Thoracic aorta (tissue), 2 donors: Measurements from ENCODE around the gene GPC1. TPM values are rescaled to one million over a fixed set of nuclear protein-coding genes. Genes with fewer than 3 reads are reported as not detected.
"Not testable (repeated sequence)": the region's sequence is repeated elsewhere in the genome, so short reads cannot be mapped to it uniquely, and the experiment has no call there.

Experiments
- ATAC-seq: fragments of 150-250 bp; one replicate; pipeline ENCODE4 v1.8.0; 2017; ENCODE audit warnings: low read depth; ENCODE audit not compliant: insufficient number of reproducible peaks, low FRiP score
- DNase-seq: peaks from one replicate; pipeline ENCODE4 v3.0.0-alpha.2; 2020; ENCODE audit warnings: low spot score
- H3K27ac ChIP-seq, 2 donors: fragments of 200-600 bp; sonication (generic); 1 replicate in 1 of 2; 2 replicates in 1 of 2; pipeline ENCODE4 v1.5.1; 2016; ENCODE audit warnings: mild to moderate bottlenecking in 2 of 2, moderate library complexity in 2 of 2
- H3K27me3 ChIP-seq: fragments of 200-600 bp; sonication (generic); replicated peaks from 2 replicates; pipeline ENCODE4 v1.6.0; 2016; ENCODE audit warnings: mild to moderate bottlenecking; ENCODE audit not compliant: insufficient read depth
- H3K36me3 ChIP-seq: fragments of 200-600 bp; sonication (generic); one replicate; pipeline ENCODE4 v1.5.1; 2016
- H3K4me1 ChIP-seq, 2 donors: fragments of 200-600 bp; sonication (generic); 1 replicate in 1 of 2; 2 replicates in 1 of 2; pipeline versions ENCODE4 v1.5.1 to v1.6.0; 2016; ENCODE audit warnings: low read depth in 2 of 2, mild to moderate bottlenecking in 1 of 2; ENCODE audit not compliant: control insufficient read depth in 1 of 2
- H3K4me3 ChIP-seq: fragments of 200-600 bp; sonication (generic); 2 replicates; pipeline ENCODE4 v1.5.1; 2016; ENCODE audit warnings: mild to moderate bottlenecking
- H3K9me3 ChIP-seq: fragments of 200-600 bp; sonication (generic); 2 replicates; pipeline ENCODE4 v1.5.1; 2016
- total RNA-seq, 2 donors: library from RNA; depleted of rRNA; stranded (reverse); fragments of >200 nt; gene quantifications; one replicate each; pipeline versions ENCODE4 v1.1.0 to v1.2.3, GENCODE V29; 2016
- TF ChIP-seq, protein P1 (sequence below): fragments of 200-600 bp; sonication (generic); IDR thresholded peaks from one replicate; pipeline ENCODE4 v1.5.1; 2019; ENCODE audit warnings: antibody characterized with exemption

GPC1 gene
- total RNA-seq, 2 donors from 2014 or later: 94.2 to 162 TPM

DNA sequence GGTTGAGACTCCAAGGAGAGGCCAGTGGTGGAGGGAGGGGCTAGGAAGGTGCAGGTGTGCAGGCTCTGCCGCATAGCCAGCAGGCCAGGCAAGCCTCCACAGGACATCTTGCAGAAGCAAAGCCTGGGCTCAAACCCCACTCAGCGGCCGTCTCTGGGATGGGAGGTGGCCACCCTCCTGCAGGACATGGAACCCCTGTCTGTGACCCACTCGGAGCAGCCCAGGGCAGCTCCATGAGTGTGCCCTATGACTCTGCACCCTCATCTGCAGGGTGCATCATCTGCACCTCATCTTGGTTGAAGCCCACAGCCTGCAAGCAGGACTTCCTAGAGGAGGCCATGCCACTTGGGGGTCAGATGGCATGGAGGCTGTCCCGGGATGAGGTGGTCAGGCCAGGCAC is 46.3 kb downstream of the GPC1 start:
- TF ChIP-seq, protein P1, sequence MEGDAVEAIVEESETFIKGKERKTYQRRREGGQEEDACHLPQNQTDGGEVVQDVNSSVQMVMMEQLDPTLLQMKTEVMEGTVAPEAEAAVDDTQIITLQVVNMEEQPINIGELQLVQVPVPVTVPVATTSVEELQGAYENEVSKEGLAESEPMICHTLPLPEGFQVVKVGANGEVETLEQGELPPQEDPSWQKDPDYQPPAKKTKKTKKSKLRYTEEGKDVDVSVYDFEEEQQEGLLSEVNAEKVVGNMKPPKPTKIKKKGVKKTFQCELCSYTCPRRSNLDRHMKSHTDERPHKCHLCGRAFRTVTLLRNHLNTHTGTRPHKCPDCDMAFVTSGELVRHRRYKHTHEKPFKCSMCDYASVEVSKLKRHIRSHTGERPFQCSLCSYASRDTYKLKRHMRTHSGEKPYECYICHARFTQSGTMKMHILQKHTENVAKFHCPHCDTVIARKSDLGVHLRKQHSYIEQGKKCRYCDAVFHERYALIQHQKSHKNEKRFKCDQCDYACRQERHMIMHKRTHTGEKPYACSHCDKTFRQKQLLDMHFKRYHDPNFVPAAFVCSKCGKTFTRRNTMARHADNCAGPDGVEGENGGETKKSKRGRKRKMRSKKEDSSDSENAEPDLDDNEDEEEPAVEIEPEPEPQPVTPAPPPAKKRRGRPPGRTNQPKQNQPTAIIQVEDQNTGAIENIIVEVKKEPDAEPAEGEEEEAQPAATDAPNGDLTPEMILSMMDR: no peak
- no peak for DNase-seq
- Histone ChIP-seq H3K4me1 (no peaks in the 10 kb centered on the region), H3K4me3 (no peak overlapping the region), H3K27ac (no peak overlapping the region), H3K36me3 (no peaks in the 10 kb centered on the region), H3K27me3 (no peaks in the 10 kb centered on the region), H3K9me3 (peaks cover 5% of the 10 kb centered on the region)
- no peak for ATAC-seq

GRCh38 chr2:240482141-240482540 is 46.7 kb downstream of the GPC1 start:
- Histone ChIP-seq H3K36me3 (no peaks in the 10 kb centered on the region), H3K9me3 (peaks cover 5% of the 10 kb centered on the region), H3K4me1 (no peaks in the 10 kb centered on the region), H3K4me3 (no peak overlapping the region), H3K27ac (no peak overlapping the region), H3K27me3 (no peaks in the 10 kb centered on the region)
- ATAC-seq (no peak), DNase-seq (no peak)
- TF ChIP-seq, protein P1: no peak

DNA sequence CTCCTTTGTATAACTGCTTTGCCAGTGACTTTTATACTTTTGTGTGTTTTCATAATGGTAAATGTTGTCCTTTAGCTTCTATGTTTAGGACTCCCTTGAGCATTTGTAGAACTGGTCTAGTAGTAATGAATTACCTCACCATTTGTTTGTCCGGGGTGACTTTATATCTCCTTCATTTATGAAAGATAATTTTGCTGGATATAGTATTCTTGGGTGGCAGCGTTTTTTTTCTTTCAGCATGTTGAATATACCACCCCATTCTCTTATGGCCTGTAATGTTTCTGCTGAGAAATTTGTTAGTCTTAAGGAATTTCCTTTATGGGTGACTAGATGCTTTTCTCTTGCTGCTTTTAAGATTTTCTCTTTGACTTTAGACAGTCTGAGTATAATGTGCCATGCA is 56.0 kb downstream of the GPC1 start:
- Histone ChIP-seq H3K9me3 (peaks cover 17% of the 10 kb centered on the region), H3K36me3 (no peaks in the 10 kb centered on the region), H3K27ac (no peak overlapping the region), H3K4me1 (no peaks in the 10 kb centered on the region), H3K4me3 (no peak overlapping the region), H3K27me3 (no peaks in the 10 kb centered on the region)
- ATAC-seq: no peak
- no peak for DNase-seq
- TF ChIP-seq, protein P1: no peak

- ATAC-seq (no peak), DNase-seq (no peak)
- no peaks in the 10 kb centered on the region for H3K4me1 ChIP-seq
- H3K27me3 ChIP-seq: no peaks in the 10 kb centered on the region
- H3K4me3 ChIP-seq: no peak overlapping the region
- no peak overlapping the region for H3K27ac ChIP-seq
- peaks cover 5% of the 10 kb centered on the region for H3K36me3 ChIP-seq
- TF ChIP-seq, protein P1: no peak
- H3K9me3 ChIP-seq: peaks cover 15% of the 10 kb centered on the region
These were observed 58.8 kb downstream of the GPC1 start for GRCh38 chr2:240494194-240494793.

- DNase-seq, H3K4me3 ChIP-seq, ATAC-seq, H3K27ac ChIP-seq, H3K36me3 ChIP-seq, H3K4me1 ChIP-seq, H3K27me3 ChIP-seq: not testable (repeated sequence)
- TF ChIP-seq, protein P1: peak; percentile 34
- H3K9me3 ChIP-seq: peaks cover 15% of the 10 kb centered on the region
These were observed 59.5 kb downstream of the GPC1 start for GRCh38 chr2:240494942-240495341.

DNA sequence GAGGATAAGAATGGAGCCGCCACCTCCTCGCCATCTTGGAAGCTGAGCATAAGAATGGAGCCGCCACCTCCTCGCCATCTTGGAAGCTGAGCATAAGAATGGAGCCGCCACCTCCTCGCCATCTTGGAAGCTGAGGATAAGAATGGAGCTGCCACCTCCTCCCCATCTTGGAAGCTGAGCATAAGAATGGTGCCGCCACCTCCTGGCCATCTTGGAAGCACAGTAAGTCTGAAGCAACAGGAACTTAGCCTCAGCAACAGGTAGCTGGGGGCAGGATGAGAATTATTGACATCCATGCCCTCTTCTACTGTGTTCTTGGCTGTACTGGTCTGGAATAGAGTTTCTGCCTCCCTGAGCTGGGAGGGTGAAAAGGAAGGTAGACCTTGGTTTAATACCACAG is 61.6 kb downstream of the GPC1 start:
- not testable (repeated sequence) for H3K36me3 ChIP-seq, H3K4me1 ChIP-seq, H3K27me3 ChIP-seq, DNase-seq, H3K9me3 ChIP-seq, H3K27ac ChIP-seq, H3K4me3 ChIP-seq, ATAC-seq
